Measurements from ENCODE around the gene SIK3.

SIK3 gene

GRCh38 chr11:116962108-116962507 lies 136.1 kb downstream of the SIK3 start:
- DNase-seq = no peak

- DNase-seq = no peak
These were observed 137.3 kb downstream of the SIK3 start for GRCh38 chr11:116960930-116961329.

GRCh38 chr11:116958246-116958645 lies 140.0 kb downstream of the SIK3 start:
- DNase-seq = no peak

- no peak for DNase-seq
These were observed 142.3 kb downstream of the SIK3 start for GRCh38 chr11:116955949-116956348.

- no peak for DNase-seq
These were observed 142.7 kb downstream of the SIK3 start for GRCh38 chr11:116955548-116955947.

GRCh38 chr11:116953530-116954285 lies 144.5 kb downstream of the SIK3 start:
- no peak for DNase-seq

- no peak for DNase-seq
These were observed 146.5 kb downstream of the SIK3 start for GRCh38 chr11:116951762-116952161.

- no peak for DNase-seq
These were observed 148.0 kb downstream of the SIK3 start for GRCh38 chr11:116950210-116950609.

- DNase-seq = peak in 1 of 5 donors; percentile 62
These were observed 149.8 kb downstream of the SIK3 start for GRCh38 chr11:116948391-116948790.

GRCh38 chr11:116946414-116946813 lies 151.8 kb downstream of the SIK3 start:
- DNase-seq = no peak

GRCh38 chr11:116939499-116939898 lies 158.7 kb downstream of the SIK3 start:
- DNase-seq = no peak

- DNase-seq = no peak
These were observed 159.7 kb downstream of the SIK3 start for GRCh38 chr11:116938471-116939070.

- DNase-seq = no peak
These were observed 161.3 kb downstream of the SIK3 start for GRCh38 chr11:116936754-116937446.

GRCh38 chr11:116935514-116935913 lies 162.7 kb downstream of the SIK3 start:
- DNase-seq = no peak

GRCh38 chr11:116935089-116935488 lies 163.1 kb downstream of the SIK3 start:
- no peak for DNase-seq

GRCh38 chr11:116933961-116934360 lies 164.3 kb downstream of the SIK3 start:
- DNase-seq = no peak

GRCh38 chr11:116932181-116932580 lies 166.0 kb downstream of the SIK3 start:
- DNase-seq = no peak

GRCh38 chr11:116931206-116931953 lies 166.8 kb downstream of the SIK3 start:
- DNase-seq = peak in 4 of 5 donors; percentile 20 to 67 (median 32)

- DNase-seq = peak in 1 of 5 donors; percentile 22
These were observed 167.6 kb downstream of the SIK3 start for GRCh38 chr11:116930586-116930985.

GRCh38 chr11:116930177-116930576 lies 168.1 kb downstream of the SIK3 start:
- DNase-seq = peak in 3 of 5 donors; percentile 21 to 66 (median 22)

GRCh38 chr11:116929414-116930090 lies 168.7 kb downstream of the SIK3 start:
- no peak for DNase-seq

GRCh38 chr11:116928845-116929244 lies 169.4 kb downstream of the SIK3 start:
- DNase-seq = no peak
